ENCODE data around the gene SPOCK3. TPM values are rescaled to one million over a fixed set of nuclear protein-coding genes. Genes with fewer than 3 reads are reported as not detected.

The SPOCK3 gene
- total and polyA plus RNA-seq, 2 donors (not counting 3 experiments of a cell fraction or from before 2014, with no cell fraction given) = 0.10 TPM; not detected in 1

DNA sequence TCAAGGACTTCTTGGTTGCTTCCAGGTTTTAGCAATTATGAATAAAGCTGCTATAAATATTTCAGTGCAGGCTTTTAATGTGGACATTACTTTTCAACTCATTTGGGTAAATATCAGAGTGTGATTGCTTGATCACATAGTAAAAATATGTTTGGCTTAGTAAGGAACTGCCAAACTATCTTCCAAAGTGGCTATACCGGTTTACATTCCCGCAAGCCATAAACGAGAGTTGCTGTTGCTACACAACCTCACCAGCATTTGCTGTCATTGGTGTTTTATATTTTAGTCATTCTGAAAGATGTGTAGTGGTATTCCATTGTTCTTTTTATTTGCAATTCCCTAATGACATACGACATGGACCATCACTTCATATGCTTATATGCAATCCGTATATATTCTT is 30.9 kb upstream of the SPOCK3 start:
- Histone ChIP-seq H4K20me1 (replicated peaks; ENCODE audit: control insufficient read depth, extremely low read depth, insufficient read depth, low read length) (no peaks in the 10 kb centered on the region), H3K27me3 (ENCODE audit: control insufficient read depth in 2 of 2, insufficient read depth in 2 of 2, low read length in 2 of 2) (no peaks in the 10 kb centered on the region), H3K4me1 (ENCODE audit: control insufficient read depth, extremely low read depth, insufficient read depth, low read length) (no peaks in the 10 kb centered on the region), H3K4me3 (replicated peaks in 1 of 3; ENCODE audit: insufficient read depth in 1 of 3, low read depth in 1 of 3, low read length in 3 of 3) (no peak overlapping the region), H3K9me3 (replicated peaks; ENCODE audit: control insufficient read depth, insufficient read depth, low read length) (no peaks in the 10 kb centered on the region), H2AFZ (ENCODE audit: low read depth, low read length) (no peak overlapping the region), H3K9ac (replicated peaks; ENCODE audit: extremely low read depth, insufficient read depth, low read length) (no peak overlapping the region), H3K79me2 (ENCODE audit: control insufficient read depth, insufficient read depth, low read length) (no peaks in the 10 kb centered on the region), H3K9me1 (replicated peaks; ENCODE audit: control insufficient read depth, extremely low read depth, insufficient read depth, low read length) (no peaks in the 10 kb centered on the region), H3K4me2 (ENCODE audit: insufficient read depth, low read length) (no peak overlapping the region), H3K27ac (ENCODE audit: insufficient read depth, low read depth, low read length) (no peak overlapping the region), H3K36me3 (ENCODE audit: control insufficient read depth in 2 of 2, extremely low read depth in 1 of 2, insufficient read depth in 2 of 2, low read length in 2 of 2) (no peaks in the 10 kb centered on the region)
- TF ChIP-seq FOS (IDR thresholded peaks at IDR 0.05; ENCODE audit: borderline replicate concordance, insufficient read depth, low read length) (no peak), POLR2AphosphoS5 (IDR thresholded peaks at IDR 0.05; ENCODE audit: insufficient read depth, low read depth, low read length) (no peak), MYC (IDR thresholded peaks at IDR 0.05; ENCODE audit: low read depth, low read length) (no peak), JUN (IDR thresholded peaks at IDR 0.05; ENCODE audit: borderline replicate concordance, insufficient read depth, insufficient read length, low read depth) (no peak), POLR2A (IDR thresholded peaks at IDR 0.05; ENCODE audit: low read depth, low read length) (no peak), GATA2 (IDR thresholded peaks at IDR 0.05; ENCODE audit: insufficient read depth, insufficient read length, low read depth, low read length) (no peak), EZH2 (IDR thresholded peaks at IDR 0.05; ENCODE audit: borderline replicate concordance, low read depth, low read length, severe bottlenecking) (no peak)
- TF ChIP-seq, protein P1, sequence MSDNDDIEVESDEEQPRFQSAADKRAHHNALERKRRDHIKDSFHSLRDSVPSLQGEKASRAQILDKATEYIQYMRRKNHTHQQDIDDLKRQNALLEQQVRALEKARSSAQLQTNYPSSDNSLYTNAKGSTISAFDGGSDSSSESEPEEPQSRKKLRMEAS (IDR thresholded peaks at IDR 0.05; ENCODE audit: insufficient read depth, insufficient read length) = no peak
- TF ChIP-seq, protein P2, sequence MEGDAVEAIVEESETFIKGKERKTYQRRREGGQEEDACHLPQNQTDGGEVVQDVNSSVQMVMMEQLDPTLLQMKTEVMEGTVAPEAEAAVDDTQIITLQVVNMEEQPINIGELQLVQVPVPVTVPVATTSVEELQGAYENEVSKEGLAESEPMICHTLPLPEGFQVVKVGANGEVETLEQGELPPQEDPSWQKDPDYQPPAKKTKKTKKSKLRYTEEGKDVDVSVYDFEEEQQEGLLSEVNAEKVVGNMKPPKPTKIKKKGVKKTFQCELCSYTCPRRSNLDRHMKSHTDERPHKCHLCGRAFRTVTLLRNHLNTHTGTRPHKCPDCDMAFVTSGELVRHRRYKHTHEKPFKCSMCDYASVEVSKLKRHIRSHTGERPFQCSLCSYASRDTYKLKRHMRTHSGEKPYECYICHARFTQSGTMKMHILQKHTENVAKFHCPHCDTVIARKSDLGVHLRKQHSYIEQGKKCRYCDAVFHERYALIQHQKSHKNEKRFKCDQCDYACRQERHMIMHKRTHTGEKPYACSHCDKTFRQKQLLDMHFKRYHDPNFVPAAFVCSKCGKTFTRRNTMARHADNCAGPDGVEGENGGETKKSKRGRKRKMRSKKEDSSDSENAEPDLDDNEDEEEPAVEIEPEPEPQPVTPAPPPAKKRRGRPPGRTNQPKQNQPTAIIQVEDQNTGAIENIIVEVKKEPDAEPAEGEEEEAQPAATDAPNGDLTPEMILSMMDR (IDR thresholded peaks at IDR 0.05; ENCODE audit: extremely low read depth in 1 of 2, insufficient read depth in 1 of 2, low read depth in 1 of 2, low read length in 2 of 2) = no peak
- POLR2A ChIA-PET = no interaction called here
- no TSS peak for BruUV-seq (replicated peaks)
- intact Hi-C loops (cut with micrococcal nuclease) = no loop called here
- CTCF ChIA-PET = interaction anchor here (0.7 kb wide), 1 partner anchor 19 kb away, joined by 3 read pairs; no protein-coding TSS in a partner anchor
- no peak for DNase-seq (ENCODE audit: low read depth, low spot score)
- dilution Hi-C loops (cut with MboI; ENCODE audit: extremely low pct_ligation_motif_present, low sequenced_read_pairs) = no loop called here
- no peak for FAIRE-seq
